HG03103 (cell line): ENCODE data around the gene OR2L13.
"Not testable (repeated sequence)": the region's sequence is repeated elsewhere in the genome, so short reads cannot be mapped to it uniquely, and the experiment has no call there.

ENCODE experiments used
- ATAC-seq: cut with Tn5 transposase; IDR thresholded peaks from one replicate; pipeline ENCODE4 v1.9.1; 2021; ENCODE audit warnings: low read depth; ENCODE audit not compliant: unreplicated experiment

Gene OR2L13, protein sequence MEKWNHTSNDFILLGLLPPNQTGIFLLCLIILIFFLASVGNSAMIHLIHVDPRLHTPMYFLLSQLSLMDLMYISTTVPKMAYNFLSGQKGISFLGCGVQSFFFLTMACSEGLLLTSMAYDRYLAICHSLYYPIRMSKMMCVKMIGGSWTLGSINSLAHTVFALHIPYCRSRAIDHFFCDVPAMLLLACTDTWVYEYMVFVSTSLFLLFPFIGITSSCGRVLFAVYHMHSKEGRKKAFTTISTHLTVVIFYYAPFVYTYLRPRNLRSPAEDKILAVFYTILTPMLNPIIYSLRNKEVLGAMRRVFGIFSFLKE

DNA sequence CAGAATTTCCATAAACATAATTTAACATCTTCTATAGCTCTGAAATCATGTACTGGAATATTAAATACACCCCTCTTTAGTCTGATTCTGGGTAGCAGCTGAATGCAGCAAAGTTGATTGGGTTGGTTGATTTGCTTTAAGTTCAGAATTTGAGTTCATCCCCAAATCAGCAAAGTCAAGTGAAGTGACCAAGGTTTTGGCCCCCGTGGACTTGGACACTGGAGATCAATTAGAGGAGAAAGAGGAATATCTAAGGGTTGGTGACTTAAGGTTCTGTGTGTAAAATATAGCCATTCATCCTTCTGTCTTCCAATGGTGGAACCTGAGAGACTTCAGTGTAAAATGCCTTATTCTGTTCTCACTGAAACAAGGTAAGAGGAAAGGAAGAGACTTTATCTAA, at the start of gene OR2L13:
OR2L13 (plus strand) TSS at position 301 of the 400 bp plus-strand sequence. CDS start 4,192 bp downstream, outside the sequence.
- ATAC-seq = no peak

DNA sequence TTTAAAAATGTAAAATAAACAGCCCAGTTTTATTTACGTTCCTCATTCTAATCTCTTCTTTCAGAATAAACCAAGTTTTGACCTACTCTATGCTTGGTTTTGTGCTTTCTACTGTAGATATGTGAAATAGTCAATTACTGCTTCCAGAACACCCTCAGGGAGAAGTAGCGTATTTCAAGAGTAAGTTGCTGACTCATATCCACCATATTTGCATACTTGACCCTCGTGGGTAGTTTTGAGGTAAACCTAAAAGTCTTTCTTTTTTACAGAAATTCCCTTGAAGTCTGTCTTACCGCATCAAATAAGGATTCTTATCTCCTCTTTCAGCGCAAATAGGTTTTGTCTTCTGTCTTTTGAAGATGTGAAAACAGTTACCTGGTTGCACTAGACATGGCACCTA, 49.8 kb upstream of the OR2L13 start:
- no peak for ATAC-seq

DNA sequence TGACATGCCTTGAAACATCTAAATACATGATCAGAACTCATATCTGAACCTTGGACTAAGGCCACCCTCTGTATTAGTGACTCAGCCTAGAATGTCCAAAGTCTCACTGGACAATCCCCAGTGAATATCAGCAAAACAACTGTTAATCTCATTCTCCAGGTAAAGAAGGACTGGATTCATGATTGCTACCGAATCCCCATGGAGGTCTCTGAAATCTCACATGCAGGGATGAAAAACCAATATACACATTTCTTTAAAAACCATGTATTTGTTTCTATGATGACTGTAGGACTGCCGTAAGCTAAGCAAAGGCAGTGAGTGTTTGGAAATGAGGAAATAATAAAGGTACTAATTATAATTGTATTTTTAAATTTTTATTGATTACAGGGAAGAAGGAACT, 48.4 kb upstream of the OR2L13 start, which contains the start of gene OR2L3:
OR2L3 (plus strand) TSS at position 301 of the 400 bp plus-strand sequence. CDS start 13,846 bp downstream, outside the sequence.
- ATAC-seq = no peak

DNA sequence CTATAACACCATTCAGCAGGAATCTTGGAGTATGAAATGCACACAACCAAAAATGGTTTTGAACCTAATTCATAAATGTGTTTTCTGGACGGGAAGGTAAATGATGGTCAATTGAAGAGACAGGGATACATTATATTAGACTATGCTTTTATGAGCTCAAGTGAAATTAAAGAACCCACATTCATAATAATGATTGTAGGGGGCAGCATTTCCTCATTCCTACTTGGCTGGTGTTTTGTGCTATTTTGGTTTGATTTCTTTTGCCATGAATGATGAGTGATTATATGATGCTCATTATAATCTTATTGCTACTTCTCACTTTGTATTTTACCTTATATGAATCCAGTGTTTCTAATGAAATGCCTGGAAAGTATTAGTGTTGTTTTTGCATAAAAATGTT, 48.0 kb upstream of the OR2L13 start:
- no peak for ATAC-seq

DNA sequence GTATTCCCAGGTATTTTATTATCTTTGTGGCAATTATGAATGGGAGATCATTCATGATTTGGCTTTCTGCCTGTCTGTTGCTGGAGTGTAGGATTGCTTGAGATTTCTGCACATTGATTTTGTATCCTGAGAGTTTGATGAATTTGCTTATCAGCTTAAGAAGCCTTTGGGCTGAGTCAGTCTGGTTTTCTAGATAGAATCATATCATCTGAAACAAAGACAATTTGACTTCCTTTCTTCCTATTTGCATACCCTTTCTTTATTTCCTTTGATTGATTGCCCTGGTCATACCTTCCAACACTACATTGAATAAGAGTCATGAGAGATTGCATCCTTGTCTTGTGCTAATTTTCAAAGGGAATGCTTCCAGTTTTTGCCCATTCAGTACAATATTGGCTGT, 40.3 kb upstream of the OR2L13 start:
- no peak for ATAC-seq

- ATAC-seq = no peak
Measured at GRCh38 chr1:248055261-248055660, 39.7 kb upstream of the OR2L13 start.

DNA sequence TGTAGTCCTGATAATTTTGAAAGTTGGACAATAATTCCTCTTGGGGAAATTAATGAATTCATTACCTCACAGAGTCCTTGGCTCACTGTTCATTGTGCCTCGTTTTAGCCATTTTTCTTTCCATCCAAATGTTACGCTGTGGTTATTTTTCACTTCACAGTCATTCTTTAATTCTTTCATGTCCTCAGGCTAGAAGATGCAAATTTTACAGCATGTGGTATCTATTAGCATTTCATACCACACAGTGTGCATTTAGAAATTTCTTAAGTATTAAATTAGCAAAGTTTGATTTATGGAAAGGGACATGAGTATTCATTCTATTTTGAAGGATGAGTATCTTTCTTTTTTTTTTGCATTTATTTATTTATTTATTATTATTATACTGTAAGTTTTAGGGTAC, 29.9 kb upstream of the OR2L13 start:
- no peak for ATAC-seq

DNA sequence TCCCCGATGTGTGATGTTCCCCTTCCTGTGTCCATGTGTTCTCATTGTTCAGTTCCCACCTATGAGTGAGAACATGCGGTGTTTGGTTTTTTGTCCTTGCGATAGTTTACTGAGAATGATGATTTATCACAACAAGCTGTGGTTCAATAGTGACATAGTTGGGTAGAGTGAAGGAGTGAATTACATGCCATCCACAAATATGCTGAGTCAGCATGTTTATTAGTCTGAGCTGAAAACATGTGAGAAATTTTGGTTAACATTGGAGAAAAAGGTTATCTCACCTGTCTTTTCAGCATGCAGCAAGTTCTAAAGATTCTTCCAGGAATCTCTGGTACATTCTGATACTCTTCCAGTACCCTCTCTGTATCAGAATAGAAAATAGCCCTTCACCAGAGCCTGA, 29.4 kb upstream of the OR2L13 start:
- no peak for ATAC-seq

GRCh38 chr1:248083864-248084263, 11.1 kb upstream of the OR2L13 start:
- ATAC-seq = not testable (repeated sequence)

- ATAC-seq = no peak
Measured at GRCh38 chr1:248098529-248098928, 3.5 kb downstream of the OR2L13 start.

DNA sequence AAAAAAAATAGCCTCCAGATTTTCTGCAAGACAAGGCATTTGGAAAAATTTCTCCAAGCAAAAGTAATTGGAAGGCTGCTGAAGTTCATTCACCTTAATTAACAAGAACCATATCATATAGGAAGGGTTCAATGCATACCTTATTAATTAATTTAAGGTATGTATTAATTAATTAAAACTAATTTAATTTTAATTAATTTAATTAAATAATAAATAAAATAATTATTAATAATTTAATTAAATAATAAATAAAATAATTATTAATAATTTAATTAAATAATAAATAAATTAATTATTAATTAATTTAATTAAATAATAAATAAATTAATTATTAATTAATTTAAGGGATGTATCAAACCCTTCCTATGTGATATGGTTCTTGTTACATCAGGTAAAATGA, 7.9 kb downstream of the OR2L13 start:
- ATAC-seq = no peak

DNA sequence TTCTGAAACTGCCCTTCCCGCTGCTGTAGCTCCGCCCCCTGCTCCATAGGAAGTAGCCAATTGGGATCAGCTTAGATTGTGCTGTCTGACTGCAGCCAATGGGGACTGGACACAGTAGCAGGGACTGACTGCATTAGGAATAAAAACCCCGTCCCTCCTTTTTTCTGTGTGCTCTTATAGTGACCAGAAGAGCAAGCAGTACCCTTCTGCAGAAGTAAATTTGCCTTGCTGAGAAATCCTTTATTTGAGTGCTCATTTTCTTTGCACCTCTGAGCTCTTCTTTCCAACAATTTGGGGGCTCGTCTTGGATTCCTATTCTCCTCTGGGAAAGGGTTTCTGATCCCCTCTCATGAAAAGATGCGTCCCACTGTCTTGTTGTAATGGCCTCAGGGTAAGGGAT, 16.2 kb downstream of the OR2L13 start:
- no peak for ATAC-seq

GRCh38 chr1:248114890-248115289, 19.9 kb downstream of the OR2L13 start:
- ATAC-seq = no peak

DNA sequence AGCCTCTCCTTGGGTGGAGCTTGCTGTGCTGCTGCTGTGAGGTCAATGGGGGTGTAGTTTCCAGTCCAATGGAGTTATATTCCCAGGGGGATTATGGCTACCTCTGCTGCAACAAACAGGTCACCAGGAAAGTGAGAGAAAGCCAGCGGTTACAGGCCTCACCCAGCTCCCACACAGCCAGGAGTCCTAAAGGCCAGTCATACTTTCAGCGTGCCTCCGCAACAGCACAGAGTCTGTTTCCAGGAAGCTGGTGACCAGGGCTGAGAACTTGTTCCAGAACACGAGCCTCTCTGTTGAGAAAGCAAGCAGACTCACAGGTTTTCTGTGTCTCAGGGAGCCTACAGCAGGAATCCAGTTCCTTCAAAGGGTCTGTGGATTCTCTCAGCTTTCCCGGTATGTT, 32.7 kb downstream of the OR2L13 start:
- ATAC-seq = no peak

DNA sequence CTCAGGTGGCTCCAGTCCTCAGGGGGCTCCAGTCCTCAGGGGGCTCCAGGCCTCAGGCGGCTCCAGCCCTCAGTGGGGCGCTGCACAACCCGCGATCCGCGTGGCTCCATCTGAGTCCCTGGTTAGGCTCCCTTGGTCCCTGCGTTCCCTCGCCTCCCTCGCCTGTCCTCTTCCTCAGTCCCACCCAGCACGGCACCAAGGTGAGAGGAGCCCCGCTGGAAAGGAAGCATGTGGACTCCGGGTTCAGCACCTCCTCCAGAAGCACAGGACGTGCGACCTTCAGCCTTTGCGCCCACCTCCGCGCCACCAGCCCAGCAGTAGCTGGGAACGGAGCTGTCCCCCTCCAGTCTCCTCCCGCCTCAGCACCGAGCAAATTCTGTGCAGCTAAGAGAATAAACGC, 41.8 kb downstream of the OR2L13 start:
- no peak for ATAC-seq

GRCh38 chr1:248140846-248141245, 45.9 kb downstream of the OR2L13 start:
- ATAC-seq = no peak

GRCh38 chr1:248143311-248143710, 48.3 kb downstream of the OR2L13 start:
- no peak for ATAC-seq

DNA sequence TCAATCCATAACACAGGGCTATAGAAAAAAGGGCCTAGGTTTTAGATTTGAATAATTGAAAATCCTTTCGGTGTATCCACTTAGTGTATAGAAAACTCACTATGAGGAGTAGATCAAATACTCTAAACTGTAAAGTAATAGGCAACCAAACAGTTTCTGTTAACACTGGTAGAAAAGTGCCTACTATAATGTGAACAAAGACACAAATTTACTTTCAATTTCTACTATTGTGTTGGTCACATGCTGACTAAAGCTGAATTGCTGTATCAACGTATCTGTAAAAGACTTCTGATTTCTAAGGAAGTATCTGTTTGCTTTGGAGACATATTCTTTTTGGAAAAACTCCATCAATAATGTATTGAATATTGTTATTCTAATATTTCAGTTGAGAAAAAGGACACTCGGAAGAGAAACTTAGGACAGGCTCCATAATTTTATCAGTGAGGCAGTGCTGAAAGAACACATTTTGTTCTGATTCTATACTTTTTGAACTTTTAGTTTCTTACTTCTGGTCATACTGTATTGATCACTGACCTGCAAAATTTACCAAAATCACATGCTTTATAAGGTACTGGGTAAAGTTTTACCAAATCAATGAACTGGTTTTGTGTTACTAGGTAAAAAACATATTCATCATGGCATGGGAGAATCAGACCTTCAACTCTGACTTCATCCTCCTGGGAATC, 49.7 kb downstream of the OR2L13 start, which contains the start of gene OR2M5:
OR2M5 (plus strand) TSS at position 636 of the 686 bp plus-strand sequence; CDS start at position 636, 0 bp downstream.
- no peak for ATAC-seq
